Measurements from ENCODE around the gene OTOG. TPM values are rescaled to one million over a fixed set of nuclear protein-coding genes. Genes with fewer than 3 reads are reported as not detected.

The OTOG gene
- total and polyA plus RNA-seq, 4 experiments from 2014 or later = not detected

DNA sequence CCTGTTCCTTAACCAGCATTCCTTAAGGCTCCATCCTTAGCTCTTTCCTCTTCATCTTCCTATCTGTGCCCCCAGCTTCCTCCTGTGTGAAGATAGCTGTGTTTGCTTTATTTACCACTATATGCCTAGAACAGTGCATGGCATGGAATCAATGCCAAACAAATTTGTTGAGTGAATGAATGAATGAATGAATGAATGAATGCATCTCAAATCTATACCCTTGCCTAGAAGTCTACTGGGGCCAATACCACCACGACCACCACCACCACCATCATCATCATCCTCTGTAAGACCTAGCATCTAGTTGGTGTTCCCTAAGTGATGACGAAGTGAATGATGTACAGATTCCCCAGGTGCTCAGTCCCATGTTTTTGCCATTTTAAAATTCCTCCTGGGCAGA is 819 bp upstream of the OTOG start:
- no peak for DNase-seq
- Histone ChIP-seq H3K27ac (ENCODE audit: low read depth, low read length) (no peak overlapping the region), H3K4me3 (ENCODE audit: low read length in 2 of 2) (no peak overlapping the region), H3K4me1 (ENCODE audit: insufficient read depth, low read length) (no peaks in the 10 kb centered on the region), H3K27me3 (ENCODE audit: insufficient read depth, low read length) (no peaks in the 10 kb centered on the region), H3K9me3 (ENCODE audit: control insufficient read depth in 1 of 2, low read length in 2 of 2) (no peaks in the 10 kb centered on the region), H3K36me3 (ENCODE audit: insufficient read depth, low read length) (no peaks in the 10 kb centered on the region)
- H3K4me1 Mint-ChIP-seq = peaks cover 1 to 4% (median 3%) of the 10 kb centered on the region in 4 donors
- ChIA-PET POLR2A (ENCODE audit: partially characterized antibody) (no interaction called here), CTCF (ENCODE audit: partially characterized antibody) (interaction anchor here (1.7 kb wide), 1 partner anchor 52 kb away, joined by 3 read pairs; no protein-coding TSS in a partner anchor)
- no peaks in the 10 kb centered on the region for H3K36me3 Mint-ChIP-seq
- H3K27ac Mint-ChIP-seq = no peak overlapping the region
- peaks cover 19 to 28% of the 10 kb centered on the region in 2 donors for H3K27me3 Mint-ChIP-seq
- intact Hi-C loops (cut with micrococcal nuclease) = no loop called here
- no peak overlapping the region for H3K4me3 Mint-ChIP-seq
- H3K9me3 Mint-ChIP-seq = peaks cover 0 to 1% (median 0%) of the 10 kb centered on the region in 8 donors

DNA sequence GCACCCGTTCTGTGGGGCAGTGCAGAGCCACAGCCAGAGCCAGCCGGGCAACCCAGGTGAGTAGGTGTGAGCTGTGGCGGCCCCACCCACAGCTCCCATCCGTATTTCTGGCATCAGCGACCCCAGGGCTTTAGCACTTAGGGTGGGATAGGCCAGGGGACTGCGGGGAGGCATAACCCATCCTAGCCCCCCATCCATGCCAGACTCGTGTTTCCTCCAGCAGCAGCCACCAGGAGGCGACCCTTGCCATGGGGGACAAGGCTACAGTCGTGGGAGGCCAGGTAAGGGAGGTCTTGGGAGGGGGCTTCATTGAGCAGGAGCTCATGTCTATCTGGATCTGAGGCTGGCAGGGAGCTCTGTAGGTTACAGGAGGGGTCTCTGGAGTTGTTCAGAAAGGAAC is 873 bp downstream of the OTOG start:
- Mint-ChIP-seq H3K9me3 (peaks cover 0 to 1% (median 0%) of the 10 kb centered on the region in 8 donors), H3K27me3 (peaks cover 19 to 28% of the 10 kb centered on the region in 2 donors), H3K4me1 (peaks cover 1 to 4% (median 3%) of the 10 kb centered on the region in 4 donors), H3K27ac (no peak overlapping the region), H3K4me3 (no peak overlapping the region), H3K36me3 (no peaks in the 10 kb centered on the region)
- no peaks in the 10 kb centered on the region for H3K36me3 ChIP-seq (ENCODE audit: insufficient read depth, low read length)
- H3K27me3 ChIP-seq (ENCODE audit: insufficient read depth, low read length) = no peaks in the 10 kb centered on the region
- no peaks in the 10 kb centered on the region for H3K9me3 ChIP-seq (ENCODE audit: control insufficient read depth in 1 of 2, low read length in 2 of 2)
- no peak for DNase-seq
- ChIA-PET CTCF (ENCODE audit: partially characterized antibody) (interaction anchor here (1.7 kb wide), 1 partner anchor 51 kb away, joined by 3 read pairs; no protein-coding TSS in a partner anchor), POLR2A (ENCODE audit: partially characterized antibody) (no interaction called here)
- H3K27ac ChIP-seq (ENCODE audit: low read depth, low read length) = no peak overlapping the region
- intact Hi-C loops (cut with micrococcal nuclease) = no loop called here
- no peaks in the 10 kb centered on the region for H3K4me1 ChIP-seq (ENCODE audit: insufficient read depth, low read length)
- H3K4me3 ChIP-seq (ENCODE audit: low read length in 2 of 2) = no peak overlapping the region

GRCh38 chr11:17548444-17548843 is 1.4 kb downstream of the OTOG start:
- Mint-ChIP-seq H3K27me3 (peaks cover 19 to 29% of the 10 kb centered on the region in 2 donors), H3K9me3 (peaks cover 0 to 1% (median 0%) of the 10 kb centered on the region in 8 donors), H3K36me3 (no peaks in the 10 kb centered on the region), H3K4me1 (peaks cover 1 to 4% (median 3%) of the 10 kb centered on the region in 4 donors), H3K27ac (no peak overlapping the region), H3K4me3 (no peak overlapping the region)
- H3K27me3 ChIP-seq (ENCODE audit: insufficient read depth, low read length) = no peaks in the 10 kb centered on the region
- H3K4me1 ChIP-seq (ENCODE audit: insufficient read depth, low read length) = no peaks in the 10 kb centered on the region
- ChIA-PET CTCF (ENCODE audit: partially characterized antibody) (interaction anchor here (2.1 kb wide), 1 partner anchor 21 kb away, joined by 4 read pairs; no protein-coding TSS in a partner anchor), POLR2A (ENCODE audit: partially characterized antibody) (no interaction called here)
- no peaks in the 10 kb centered on the region for H3K9me3 ChIP-seq (ENCODE audit: control insufficient read depth in 1 of 2, low read length in 2 of 2)
- no peak for DNase-seq
- intact Hi-C loops (cut with micrococcal nuclease) = no loop called here
- H3K36me3 ChIP-seq (ENCODE audit: insufficient read depth, low read length) = no peaks in the 10 kb centered on the region
- no peak overlapping the region for H3K27ac ChIP-seq (ENCODE audit: low read depth, low read length)
- no peak overlapping the region for H3K4me3 ChIP-seq (ENCODE audit: low read length in 2 of 2)

DNA sequence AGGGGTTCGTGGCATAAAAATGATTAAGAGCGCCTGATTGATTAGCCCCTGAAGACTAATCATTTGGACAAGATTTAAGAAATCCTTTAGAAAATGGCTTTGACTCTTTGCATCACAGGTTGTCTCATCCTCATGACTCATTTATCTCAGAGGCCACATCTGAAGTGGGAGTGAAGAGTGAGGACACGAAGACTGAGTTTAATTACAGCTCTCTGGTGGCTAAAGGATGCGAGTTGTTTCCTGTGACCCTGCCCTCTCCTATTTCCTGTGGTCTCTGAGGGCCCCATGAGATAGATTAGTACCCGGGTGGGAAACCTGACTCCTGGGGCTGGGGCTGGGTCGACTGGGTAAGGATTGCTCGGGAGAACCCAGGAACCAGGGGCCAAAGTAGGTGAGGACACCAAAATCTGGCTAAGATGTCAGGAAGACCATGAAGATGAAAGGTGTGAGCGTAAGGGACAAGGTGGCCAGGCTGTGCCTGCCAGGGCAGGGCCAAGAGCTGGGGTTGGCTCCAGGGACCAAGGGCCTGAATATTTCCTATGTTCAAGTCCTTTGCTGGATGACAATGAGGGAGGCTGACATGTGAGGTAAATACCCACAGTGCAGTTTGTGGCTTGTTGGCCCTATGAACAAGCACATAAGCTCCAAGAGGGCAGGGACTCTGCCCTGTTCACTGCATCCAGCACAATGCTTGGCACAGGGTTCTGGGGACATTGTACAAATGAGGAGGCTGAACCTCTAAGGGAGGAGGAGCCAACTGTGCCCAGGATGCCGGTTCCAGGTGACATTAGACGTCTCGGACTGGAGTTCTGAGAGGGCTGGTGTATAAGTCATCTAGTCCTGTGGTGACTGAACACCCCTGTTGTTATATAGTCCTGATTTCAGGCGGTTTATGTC is 3.6 kb downstream of the OTOG start:
- H3K9me3 Mint-ChIP-seq = peaks cover 0 to 4% (median 0%) of the 10 kb centered on the region in 8 donors

DNA sequence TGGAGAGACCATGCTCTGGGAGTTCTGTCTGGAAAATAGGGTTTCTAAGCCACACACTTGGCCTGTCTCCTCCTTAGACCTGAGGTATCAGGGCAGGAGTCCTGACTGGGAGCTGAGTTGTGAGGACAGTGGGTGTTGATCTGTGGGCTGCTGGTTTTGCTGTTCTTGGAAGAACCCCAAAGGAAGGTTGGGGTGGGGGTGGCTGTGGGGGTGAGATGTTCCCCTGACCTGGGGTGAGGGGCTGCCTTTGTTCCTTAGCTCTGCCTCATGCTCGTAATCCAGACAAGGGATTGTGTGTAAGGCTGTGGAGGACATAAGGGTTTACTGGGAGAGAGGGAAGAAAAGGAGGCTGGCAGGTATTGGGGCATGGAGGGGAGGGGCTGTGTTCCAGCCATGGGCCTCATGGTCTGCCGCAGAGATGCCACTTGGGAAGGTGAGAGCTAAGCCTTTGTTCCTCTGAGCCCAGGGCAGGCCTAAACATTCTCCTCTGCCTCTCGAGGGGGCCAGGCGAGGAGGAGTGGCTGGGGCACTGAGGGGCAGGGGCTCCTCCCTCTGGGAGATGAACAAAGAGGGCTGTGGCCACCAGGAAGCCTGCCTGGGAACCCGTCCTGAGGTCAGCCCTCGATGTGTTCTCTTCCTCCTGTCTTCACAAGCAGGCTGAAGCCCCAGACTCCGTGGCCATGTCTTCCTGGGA is 4.4 kb downstream of the OTOG start:
- Histone ChIP-seq H3K27me3 (ENCODE audit: insufficient read depth, low read length) (no peaks in the 10 kb centered on the region), H3K36me3 (ENCODE audit: insufficient read depth, low read length) (no peaks in the 10 kb centered on the region), H3K9me3 (ENCODE audit: control insufficient read depth in 1 of 2, low read length in 2 of 2) (no peaks in the 10 kb centered on the region), H3K4me1 (ENCODE audit: insufficient read depth, low read length) (no peaks in the 10 kb centered on the region), H3K4me3 (ENCODE audit: low read length in 2 of 2) (no peak overlapping the region), H3K27ac (ENCODE audit: low read depth, low read length) (no peak overlapping the region)
- Mint-ChIP-seq H3K27me3 (peaks cover 18 to 20% of the 10 kb centered on the region in 2 donors), H3K27ac (no peak overlapping the region), H3K36me3 (no peaks in the 10 kb centered on the region), H3K4me1 (no peaks in the 10 kb centered on the region), H3K4me3 (no peak overlapping the region), H3K9me3 (peaks cover 0 to 4% (median 0%) of the 10 kb centered on the region in 8 donors)
- no peak for DNase-seq
- intact Hi-C loops (cut with micrococcal nuclease) = no loop called here
- ChIA-PET CTCF (ENCODE audit: partially characterized antibody) (no interaction called here), POLR2A (ENCODE audit: partially characterized antibody) (no interaction called here)

More for the DNA sequence above, 3.6 kb downstream of the OTOG start:
- no peaks in the 10 kb centered on the region for H3K4me1 ChIP-seq (ENCODE audit: insufficient read depth, low read length)
- intact Hi-C loops (cut with micrococcal nuclease) = no loop called here
- peaks cover 22 to 27% of the 10 kb centered on the region in 2 donors for H3K27me3 Mint-ChIP-seq
- POLR2A ChIA-PET (ENCODE audit: partially characterized antibody) = no interaction called here
- CTCF ChIA-PET (ENCODE audit: partially characterized antibody) = interaction anchor here (2.1 kb wide), 1 partner anchor 23 kb away, joined by 4 read pairs; no protein-coding TSS in a partner anchor
- H3K27ac ChIP-seq (ENCODE audit: low read depth, low read length) = no peak overlapping the region
- H3K4me3 Mint-ChIP-seq = no peak overlapping the region
- H3K36me3 Mint-ChIP-seq = no peaks in the 10 kb centered on the region
- H3K27me3 ChIP-seq (ENCODE audit: insufficient read depth, low read length) = no peaks in the 10 kb centered on the region
- H3K36me3 ChIP-seq (ENCODE audit: insufficient read depth, low read length) = no peaks in the 10 kb centered on the region
- H3K4me3 ChIP-seq (ENCODE audit: low read length in 2 of 2) = no peak overlapping the region
- DNase-seq = no peak
- no peaks in the 10 kb centered on the region for H3K9me3 ChIP-seq (ENCODE audit: control insufficient read depth in 1 of 2, low read length in 2 of 2)
- no peaks in the 10 kb centered on the region for H3K4me1 Mint-ChIP-seq
- H3K27ac Mint-ChIP-seq = no peak overlapping the region

GRCh38 chr11:17552041-17552355 is 4.9 kb downstream of the OTOG start:
- Histone ChIP-seq H3K27me3 (ENCODE audit: insufficient read depth, low read length) (no peaks in the 10 kb centered on the region), H3K4me1 (ENCODE audit: insufficient read depth, low read length) (no peaks in the 10 kb centered on the region), H3K36me3 (ENCODE audit: insufficient read depth, low read length) (no peaks in the 10 kb centered on the region), H3K9me3 (ENCODE audit: control insufficient read depth in 1 of 2, low read length in 2 of 2) (no peaks in the 10 kb centered on the region), H3K4me3 (ENCODE audit: low read length in 2 of 2) (no peak overlapping the region), H3K27ac (ENCODE audit: low read depth, low read length) (no peak overlapping the region)
- Mint-ChIP-seq H3K4me3 (no peak overlapping the region), H3K27me3 (peaks cover 13 to 15% of the 10 kb centered on the region in 2 donors), H3K27ac (no peak overlapping the region), H3K9me3 (peaks cover 0 to 4% (median 0%) of the 10 kb centered on the region in 8 donors), H3K4me1 (no peaks in the 10 kb centered on the region), H3K36me3 (no peaks in the 10 kb centered on the region)
- CTCF ChIA-PET (ENCODE audit: partially characterized antibody) = no interaction called here
- intact Hi-C loops (cut with micrococcal nuclease) = no loop called here
- DNase-seq = no peak
- POLR2A ChIA-PET (ENCODE audit: partially characterized antibody) = no interaction called here

All from CD4-positive, alpha-beta memory T cell (primary cell).